Liver (tissue), 3 donors: ENCODE data around the gene MYL6B.

Experiments used
- NR2F2 ChIP-seq: IDR thresholded peaks from 2 replicates; pipeline ENCODE4 v1.6.1; 2016; ENCODE audit warnings: antibody characterized with exemption
- TF ChIP-seq, protein P1 (sequence below): fragments of 150-350 bp; IDR thresholded peaks from 2 replicates; pipeline ENCODE4 v1.5.1; 2017; ENCODE audit warnings: improper control_type of control experiment, low read depth, low read length; ENCODE audit not compliant: missing input control
- TF ChIP-seq, protein P2 (sequence below): IDR thresholded peaks from 2 replicates; pipeline ENCODE4 v1.6.1; 2016; ENCODE audit warnings: antibody characterized with exemption
- TF ChIP-seq, protein P3 (sequence below): IDR thresholded peaks from 2 replicates; pipeline ENCODE4 v1.6.1; 2016; ENCODE audit warnings: antibody characterized with exemption
- donor health status: healthy.
- donor health status: healthy.

DNA sequence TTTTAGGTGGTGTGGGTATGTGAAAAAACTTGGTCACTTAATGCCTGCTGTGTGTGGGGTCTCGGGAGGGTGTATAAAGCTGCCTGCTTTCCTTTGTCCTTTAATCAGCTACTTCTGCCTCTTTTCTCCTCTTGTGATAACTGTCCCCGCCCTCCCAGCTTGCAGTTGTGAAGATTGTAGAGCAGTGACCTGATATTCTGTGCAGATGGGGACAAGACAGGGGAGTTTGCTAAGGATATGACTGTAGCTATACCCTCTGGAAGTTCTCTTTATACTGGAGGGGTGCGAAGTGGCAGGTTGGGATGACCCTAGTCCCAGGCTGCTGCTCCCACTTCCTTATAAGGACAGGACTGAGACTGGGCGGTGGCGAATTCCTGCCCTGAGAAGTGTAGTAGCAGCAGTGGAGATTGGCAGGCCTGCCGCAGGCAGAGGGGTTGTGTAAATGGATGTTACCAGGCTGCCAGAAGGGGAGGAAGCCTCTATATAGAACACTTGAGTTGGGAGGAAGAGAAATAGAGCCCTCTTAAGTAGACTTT lies 6.6 kb downstream of the MYL6B start:
- TF ChIP-seq, protein P1, sequence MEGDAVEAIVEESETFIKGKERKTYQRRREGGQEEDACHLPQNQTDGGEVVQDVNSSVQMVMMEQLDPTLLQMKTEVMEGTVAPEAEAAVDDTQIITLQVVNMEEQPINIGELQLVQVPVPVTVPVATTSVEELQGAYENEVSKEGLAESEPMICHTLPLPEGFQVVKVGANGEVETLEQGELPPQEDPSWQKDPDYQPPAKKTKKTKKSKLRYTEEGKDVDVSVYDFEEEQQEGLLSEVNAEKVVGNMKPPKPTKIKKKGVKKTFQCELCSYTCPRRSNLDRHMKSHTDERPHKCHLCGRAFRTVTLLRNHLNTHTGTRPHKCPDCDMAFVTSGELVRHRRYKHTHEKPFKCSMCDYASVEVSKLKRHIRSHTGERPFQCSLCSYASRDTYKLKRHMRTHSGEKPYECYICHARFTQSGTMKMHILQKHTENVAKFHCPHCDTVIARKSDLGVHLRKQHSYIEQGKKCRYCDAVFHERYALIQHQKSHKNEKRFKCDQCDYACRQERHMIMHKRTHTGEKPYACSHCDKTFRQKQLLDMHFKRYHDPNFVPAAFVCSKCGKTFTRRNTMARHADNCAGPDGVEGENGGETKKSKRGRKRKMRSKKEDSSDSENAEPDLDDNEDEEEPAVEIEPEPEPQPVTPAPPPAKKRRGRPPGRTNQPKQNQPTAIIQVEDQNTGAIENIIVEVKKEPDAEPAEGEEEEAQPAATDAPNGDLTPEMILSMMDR: no peak
- TF ChIP-seq, protein P2, sequence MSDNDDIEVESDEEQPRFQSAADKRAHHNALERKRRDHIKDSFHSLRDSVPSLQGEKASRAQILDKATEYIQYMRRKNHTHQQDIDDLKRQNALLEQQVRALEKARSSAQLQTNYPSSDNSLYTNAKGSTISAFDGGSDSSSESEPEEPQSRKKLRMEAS: no peak
- TF ChIP-seq, protein P3, sequence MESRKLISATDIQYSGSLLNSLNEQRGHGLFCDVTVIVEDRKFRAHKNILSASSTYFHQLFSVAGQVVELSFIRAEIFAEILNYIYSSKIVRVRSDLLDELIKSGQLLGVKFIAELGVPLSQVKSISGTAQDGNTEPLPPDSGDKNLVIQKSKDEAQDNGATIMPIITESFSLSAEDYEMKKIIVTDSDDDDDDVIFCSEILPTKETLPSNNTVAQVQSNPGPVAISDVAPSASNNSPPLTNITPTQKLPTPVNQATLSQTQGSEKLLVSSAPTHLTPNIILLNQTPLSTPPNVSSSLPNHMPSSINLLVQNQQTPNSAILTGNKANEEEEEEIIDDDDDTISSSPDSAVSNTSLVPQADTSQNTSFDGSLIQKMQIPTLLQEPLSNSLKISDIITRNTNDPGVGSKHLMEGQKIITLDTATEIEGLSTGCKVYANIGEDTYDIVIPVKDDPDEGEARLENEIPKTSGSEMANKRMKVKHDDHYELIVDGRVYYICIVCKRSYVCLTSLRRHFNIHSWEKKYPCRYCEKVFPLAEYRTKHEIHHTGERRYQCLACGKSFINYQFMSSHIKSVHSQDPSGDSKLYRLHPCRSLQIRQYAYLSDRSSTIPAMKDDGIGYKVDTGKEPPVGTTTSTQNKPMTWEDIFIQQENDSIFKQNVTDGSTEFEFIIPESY: no peak
- peak; percentile 43 for TF ChIP-seq NR2F2
